SK-N-SH (cell line): ENCODE data around the gene ARMH2. TPM values are rescaled to one million over a fixed set of nuclear protein-coding genes. Genes with fewer than 3 reads are reported as not detected.

Experiments used
- CTCF ChIA-PET: fragments of 300-600, 350-600 bp; formaldehyde crosslinking; extraction: SDS; loops from one replicate; lab custom pipeline; 2021; lab: Yijun Ruan, JAX
- POLR2A ChIA-PET: fragments of 350-600 bp; sonication (Branson Sonifier 250); formaldehyde crosslinking; extraction: SDS; loops from one replicate; lab custom pipeline; 2020; ENCODE audit warnings: antibody characterized with exemption, inconsistent platforms; lab: Yijun Ruan, JAX
- DNase-seq: peaks from one replicate; pipeline ENCODE4 v3.0.0; 2012
- H2AFZ ChIP-seq: fragments of 200-600 bp; sonication (generic); 2 replicates; pipeline ENCODE4 v1.8.1; 2016; ENCODE audit warnings: antibody characterized with exemption, mild to moderate bottlenecking, low read depth
- H3F3A ChIP-seq: fragments of 200-600 bp; sonication (generic); replicated peaks from 2 replicates; pipeline ENCODE3; 2016; ENCODE audit warnings: antibody characterized with exemption, mild to moderate bottlenecking; ENCODE audit not compliant: insufficient read depth
- H3K27ac ChIP-seq, 2 experiments: fragments of 200-500 bp in 1 of 2; fragments of 200-600 bp in 1 of 2; sonication (Bioruptor generic) in 1 of 2; sonication (generic), shearing (Covaris generic) in 1 of 2; 2 replicates each; pipeline versions ENCODE4 v1.5.1 to v1.6.1; 2014 to 2016; ENCODE audit warnings: low read depth in 2 of 2, inconsistent platforms in 1 of 2, low read length in 1 of 2, mild to moderate bottlenecking in 1 of 2, mixed read lengths in 1 of 2
- H3K27me3 ChIP-seq: fragments of 200-600 bp; sonication (generic), shearing (Covaris generic); 2 replicates; pipeline ENCODE4 v1.6.1; 2016; ENCODE audit warnings: mixed run types; ENCODE audit not compliant: insufficient read depth
- H3K36me3 ChIP-seq, 2 experiments: fragments of 200-500 bp in 1 of 2; fragments of 200-600 bp in 1 of 2; sonication (Bioruptor generic) in 1 of 2; sonication (generic) in 1 of 2; replicated peaks in 1 of 2; 2 replicates each; pipeline versions ENCODE3 to v1.5.1; 2014 to 2016; ENCODE audit warnings: low read length in 1 of 2, mild to moderate bottlenecking in 1 of 2; ENCODE audit not compliant: insufficient read depth in 2 of 2, control insufficient read depth in 1 of 2
- H3K4me1 ChIP-seq, 2 experiments: fragments of 200-500 bp in 1 of 2; fragments of 200-600 bp in 1 of 2; sonication (Bioruptor generic) in 1 of 2; sonication (generic), shearing (Covaris generic) in 1 of 2; 2 replicates each; pipeline versions ENCODE4 v1.5.1 to v1.6.1; 2014 to 2016; ENCODE audit warnings: low read depth in 1 of 2, low read length in 1 of 2, mixed run types in 1 of 2; ENCODE audit not compliant: insufficient read depth in 2 of 2, control insufficient read depth in 1 of 2
- H3K4me2 ChIP-seq: fragments of 200-600 bp; sonication (generic), shearing (Covaris generic); 2 replicates; pipeline ENCODE4 v1.6.1; 2017; ENCODE audit warnings: mixed run types
- H3K4me3 ChIP-seq, 2 experiments: fragments of 200-500 bp in 1 of 2; fragments of 200-600 bp in 1 of 2; sonication (Bioruptor generic) in 1 of 2; sonication (generic), shearing (Covaris generic) in 1 of 2; 2 replicates each; pipeline versions ENCODE4 v1.5.1 to v1.8.1; 2014 to 2016; ENCODE audit warnings: low read depth in 2 of 2, inconsistent platforms in 1 of 2, low read length in 1 of 2, mild to moderate bottlenecking in 1 of 2, mixed read lengths in 1 of 2, moderate library complexity in 1 of 2
- H3K79me2 ChIP-seq: fragments of 200-600 bp; sonication (generic); 2 replicates; pipeline ENCODE4 v1.8.1; 2017; ENCODE audit warnings: mild to moderate bottlenecking; ENCODE audit not compliant: insufficient read depth
- H3K9ac ChIP-seq: fragments of 200-600 bp; sonication (generic); 2 replicates; pipeline ENCODE4 v1.6.1; 2017; ENCODE audit warnings: mixed run types
- H3K9me2 ChIP-seq: fragments of 200-600 bp; sonication (generic); 2 replicates; pipeline ENCODE4 v1.6.1; 2017; ENCODE audit warnings: mixed run types
- H3K9me3 ChIP-seq: fragments of 200-600 bp; sonication (generic); 2 replicates; pipeline ENCODE4 v1.6.1; 2017; ENCODE audit warnings: mixed run types, mild to moderate bottlenecking, moderate library complexity
- H4K20me1 ChIP-seq: fragments of 200-600 bp; sonication (generic); 2 replicates; pipeline ENCODE4 v1.6.1; 2017; ENCODE audit warnings: mild to moderate bottlenecking, mixed run types; ENCODE audit not compliant: insufficient read depth
- CHD2 ChIP-seq: fragments of 150-350 bp; IDR thresholded peaks from 2 replicates; pipeline ENCODE4 v1.6.1; 2018; ENCODE audit warnings: low read length; ENCODE audit not compliant: partially characterized antibody
- CTCF ChIP-seq: fragments of 200-600 bp; sonication (generic); IDR thresholded peaks from 2 replicates; pipeline ENCODE4 v1.6.1; 2017; ENCODE audit warnings: antibody characterized with exemption, mild to moderate bottlenecking, moderate library complexity
- ELF1 ChIP-seq: IDR thresholded peaks from 2 replicates; pipeline ENCODE4 v1.4.0; 2012
- EZH2phosphoT487 ChIP-seq: fragments of 200-600 bp; sonication (generic); IDR thresholded peaks from 2 replicates; pipeline ENCODE4 v1.6.1; 2017; ENCODE audit warnings: low read depth, mixed run types, mild to moderate bottlenecking, antibody characterized with exemption, moderate library complexity, borderline replicate concordance
- FOSL2 ChIP-seq: IDR thresholded peaks from 2 replicates; pipeline ENCODE4 v1.4.0; 2012; ENCODE audit warnings: low read depth, mild to moderate bottlenecking, moderate library complexity, borderline replicate concordance
- FOXJ3 ChIP-seq: sonication (generic); formaldehyde crosslinking; IDR thresholded peaks from 2 replicates; pipeline ENCODE4 v1.5.1; 2020; ENCODE audit warnings: mild to moderate bottlenecking, missing genetic modification reagents
- FOXM1 ChIP-seq: IDR thresholded peaks from 2 replicates; pipeline ENCODE4 v1.4.0; 2012; ENCODE audit warnings: low read depth, mild to moderate bottlenecking
- GABPA ChIP-seq: IDR thresholded peaks from 2 replicates; pipeline ENCODE4 v1.4.0; 2012; ENCODE audit warnings: low read depth, mild to moderate bottlenecking
- GATA2 ChIP-seq: sonication (generic); formaldehyde crosslinking; IDR thresholded peaks from 2 replicates; pipeline ENCODE4 v1.5.0; 2020; ENCODE audit warnings: mild to moderate bottlenecking, missing genetic modification reagents
- JUND ChIP-seq: IDR thresholded peaks from 2 replicates; pipeline ENCODE4 v1.4.0; 2012
- MXI1 ChIP-seq: IDR thresholded peaks from 2 replicates; pipeline ENCODE4 v1.6.1; 2012; ENCODE audit warnings: mild to moderate bottlenecking, low read depth, low read length, improper control_type of control experiment
- NFIC ChIP-seq: IDR thresholded peaks from 2 replicates; pipeline ENCODE4 v1.4.0; 2012; ENCODE audit warnings: borderline replicate concordance
- NRF1 ChIP-seq: IDR thresholded peaks from 2 replicates; pipeline ENCODE4 v1.6.1; 2012; ENCODE audit warnings: low read depth, mild to moderate bottlenecking, low read length
- PBX3 ChIP-seq: IDR thresholded peaks from 2 replicates; pipeline ENCODE4; 2012
- SIN3A ChIP-seq: IDR thresholded peaks from 2 replicates; pipeline ENCODE4 v1.6.1; 2012; ENCODE audit warnings: low read depth, mild to moderate bottlenecking, low read length, moderate library complexity, borderline replicate concordance
- TEAD4 ChIP-seq: IDR thresholded peaks from 2 replicates; pipeline ENCODE4 v1.4.0; 2012; ENCODE audit warnings: mild to moderate bottlenecking, borderline replicate concordance; ENCODE audit not compliant: insufficient read depth
- USF1 ChIP-seq: IDR thresholded peaks from 2 replicates; pipeline ENCODE4 v1.4.0; 2012; ENCODE audit warnings: low read depth, borderline replicate concordance
- USF2 ChIP-seq: fragments of 150-350 bp; IDR thresholded peaks from 2 replicates; pipeline ENCODE4 v1.6.1; 2017; ENCODE audit warnings: antibody characterized with exemption, low read length, low read depth, borderline replicate concordance
- ZBTB33 ChIP-seq: IDR thresholded peaks from 2 replicates; pipeline ENCODE4 v1.4.0; 2012; ENCODE audit warnings: low read depth, borderline replicate concordance
- WGBS: methylation state at CpG from one replicate; pipeline ENCODE4 v1.1.6; 2017; ENCODE audit warnings: low lambda C conversion rate; 5-methylcytosine and 5-hydroxymethylcytosine counted together
- polyA plus RNA-seq, 3 experiments: library from polyadenylated mRNA; depleted of rRNA; stranded (reverse); fragments of >200 nt; gene quantifications; 2 replicates each; pipeline ENCODE4 v1.2.3, GENCODE V29; 2012

Gene ARMH2
- polyA plus RNA-seq, 1 of the 3 experiments (the other 2 are of a cell fraction): not detected

- DNase-seq: no peak
- H3K9me3 ChIP-seq: no peaks in the 10 kb centered on the region
- H3K27me3 ChIP-seq: no peaks in the 10 kb centered on the region
- TF ChIP-seq MXI1 (no peak), ZBTB33 (no peak), FOXM1 (no peak), FOSL2 (no peak), CHD2 (no peak), USF1 (no peak), NFIC (no peak), GATA2 (CRISPR knock-in tag) (no peak), FOXJ3 (CRISPR knock-in tag) (no peak), CTCF (no peak), GABPA (no peak), TEAD4 (no peak), ELF1 (no peak), JUND (no peak), USF2 (no peak), NRF1 (no peak), EZH2phosphoT487 (no peak), SIN3A (no peak), PBX3 (no peak)
- no peaks in the 10 kb centered on the region for H3K4me1 ChIP-seq
- H3K27ac ChIP-seq: no peak overlapping the region
- no peak overlapping the region for H3K4me2 ChIP-seq
- ChIA-PET CTCF (interaction anchor here (1.1 kb wide), 1 partner anchor 465 kb away, joined by 3 read pairs; no protein-coding TSS in a partner anchor), POLR2A (no interaction called here)
- H3K4me3 ChIP-seq: no peak overlapping the region
- H2AFZ ChIP-seq: no peak overlapping the region
- no peaks in the 10 kb centered on the region for H3K9me2 ChIP-seq
- 94% methylated on average over 6 of the region's 6 CpGs for WGBS
- H3K36me3 ChIP-seq: no peaks in the 10 kb centered on the region
- H3F3A ChIP-seq: no peaks in the 10 kb centered on the region
- no peak overlapping the region for H3K9ac ChIP-seq
- no peaks in the 10 kb centered on the region for H3K79me2 ChIP-seq
- H4K20me1 ChIP-seq: no peaks in the 10 kb centered on the region
Observed at GRCh38 chr6:24757611-24758010, 41.1 kb downstream of the ARMH2 start.
